ENCODE results near the gene ABI3BP. TPM values are rescaled to one million over a fixed set of nuclear protein-coding genes. Genes with fewer than 3 reads are reported as not detected.

ABI3BP gene
- total RNA-seq, 2 donors from 2014 or later: 46.8 to 185 TPM

GRCh38 chr3:100746092-100746491 lies 247.1 kb downstream of the ABI3BP start:
- Histone ChIP-seq H3K36me3 (peaks cover 9% of the 10 kb centered on the region), H3K9me3 (no peaks in the 10 kb centered on the region), H3K27me3 (replicated peaks; ENCODE audit: insufficient read depth) (no peaks in the 10 kb centered on the region), H3K27ac (peak overlapping the region in 1 of 2 donors; percentile 66), H3K4me1 (ENCODE audit: control insufficient read depth in 1 of 2, low read depth in 2 of 2) (peaks cover 13 to 16% of the 10 kb centered on the region in 2 donors), H3K4me3 (no peak overlapping the region)
- TF ChIP-seq, protein P1, sequence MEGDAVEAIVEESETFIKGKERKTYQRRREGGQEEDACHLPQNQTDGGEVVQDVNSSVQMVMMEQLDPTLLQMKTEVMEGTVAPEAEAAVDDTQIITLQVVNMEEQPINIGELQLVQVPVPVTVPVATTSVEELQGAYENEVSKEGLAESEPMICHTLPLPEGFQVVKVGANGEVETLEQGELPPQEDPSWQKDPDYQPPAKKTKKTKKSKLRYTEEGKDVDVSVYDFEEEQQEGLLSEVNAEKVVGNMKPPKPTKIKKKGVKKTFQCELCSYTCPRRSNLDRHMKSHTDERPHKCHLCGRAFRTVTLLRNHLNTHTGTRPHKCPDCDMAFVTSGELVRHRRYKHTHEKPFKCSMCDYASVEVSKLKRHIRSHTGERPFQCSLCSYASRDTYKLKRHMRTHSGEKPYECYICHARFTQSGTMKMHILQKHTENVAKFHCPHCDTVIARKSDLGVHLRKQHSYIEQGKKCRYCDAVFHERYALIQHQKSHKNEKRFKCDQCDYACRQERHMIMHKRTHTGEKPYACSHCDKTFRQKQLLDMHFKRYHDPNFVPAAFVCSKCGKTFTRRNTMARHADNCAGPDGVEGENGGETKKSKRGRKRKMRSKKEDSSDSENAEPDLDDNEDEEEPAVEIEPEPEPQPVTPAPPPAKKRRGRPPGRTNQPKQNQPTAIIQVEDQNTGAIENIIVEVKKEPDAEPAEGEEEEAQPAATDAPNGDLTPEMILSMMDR (IDR thresholded peaks at IDR 0.05): no peak
- DNase-seq (ENCODE audit: low spot score): no peak
- ATAC-seq (ENCODE audit: insufficient number of reproducible peaks, low FRiP score, low read depth): no peak

GRCh38 chr3:100745617-100746016 lies 247.6 kb downstream of the ABI3BP start:
- DNase-seq (ENCODE audit: low spot score): no peak
- Histone ChIP-seq H3K4me3 (no peak overlapping the region), H3K4me1 (ENCODE audit: control insufficient read depth in 1 of 2, low read depth in 2 of 2) (peaks cover 13 to 16% of the 10 kb centered on the region in 2 donors), H3K9me3 (no peaks in the 10 kb centered on the region), H3K27me3 (replicated peaks; ENCODE audit: insufficient read depth) (no peaks in the 10 kb centered on the region), H3K27ac (peak overlapping the region; percentile 35 to 66), H3K36me3 (peaks cover 9% of the 10 kb centered on the region)
- no peak for ATAC-seq (ENCODE audit: insufficient number of reproducible peaks, low FRiP score, low read depth)
- TF ChIP-seq, protein P1 (IDR thresholded peaks at IDR 0.05): no peak

- Histone ChIP-seq H3K4me1 (ENCODE audit: control insufficient read depth in 1 of 2, low read depth in 2 of 2) (peaks cover 13 to 16% of the 10 kb centered on the region in 2 donors), H3K27me3 (replicated peaks; ENCODE audit: insufficient read depth) (no peaks in the 10 kb centered on the region), H3K27ac (no peak overlapping the region), H3K36me3 (peaks cover 12% of the 10 kb centered on the region), H3K4me3 (no peak overlapping the region), H3K9me3 (no peaks in the 10 kb centered on the region)
- no peak for ATAC-seq (ENCODE audit: insufficient number of reproducible peaks, low FRiP score, low read depth)
- TF ChIP-seq, protein P1 (IDR thresholded peaks at IDR 0.05): no peak
- DNase-seq (ENCODE audit: low spot score): no peak
Measured at GRCh38 chr3:100744671-100745070, 248.6 kb downstream of the ABI3BP start.

DNA sequence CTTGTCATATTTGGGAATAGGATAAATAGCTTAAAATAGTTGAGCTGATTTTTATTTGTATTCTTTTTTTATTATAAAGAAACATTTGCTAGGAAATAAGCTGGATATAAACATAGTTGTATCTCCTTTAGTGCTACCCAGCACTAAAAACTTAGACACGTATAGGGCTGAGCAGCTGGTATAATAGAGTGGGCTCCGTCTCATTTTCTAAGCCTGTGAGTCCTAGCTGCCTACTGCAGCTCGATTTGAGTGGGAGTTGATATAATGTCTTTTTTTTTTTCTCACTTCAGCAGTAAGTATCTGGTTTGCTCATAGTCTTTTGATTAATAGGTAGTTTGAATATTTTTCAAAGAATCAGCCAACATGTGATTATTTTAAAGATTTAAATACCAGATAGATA lies 249.7 kb downstream of the ABI3BP start:
- no peak overlapping the region for H3K4me3 ChIP-seq
- H3K4me1 ChIP-seq (ENCODE audit: control insufficient read depth in 1 of 2, low read depth in 2 of 2): peaks cover 13 to 16% of the 10 kb centered on the region in 2 donors
- no peaks in the 10 kb centered on the region for H3K27me3 ChIP-seq (replicated peaks; ENCODE audit: insufficient read depth)
- peaks cover 14% of the 10 kb centered on the region for H3K36me3 ChIP-seq
- no peaks in the 10 kb centered on the region for H3K9me3 ChIP-seq
- ATAC-seq (ENCODE audit: insufficient number of reproducible peaks, low FRiP score, low read depth) (no peak), DNase-seq (ENCODE audit: low spot score) (no peak)
- no peak overlapping the region for H3K27ac ChIP-seq
- TF ChIP-seq, protein P1 (IDR thresholded peaks at IDR 0.05): no peak

- H3K9me3 ChIP-seq: no peaks in the 10 kb centered on the region
- no peak for DNase-seq (ENCODE audit: low spot score)
- no peaks in the 10 kb centered on the region for H3K27me3 ChIP-seq (replicated peaks; ENCODE audit: insufficient read depth)
- peaks cover under 1 to 1% of the 10 kb centered on the region in 2 donors for H3K4me1 ChIP-seq (ENCODE audit: control insufficient read depth in 1 of 2, low read depth in 2 of 2)
- no peak overlapping the region for H3K27ac ChIP-seq
- peaks cover 30% of the 10 kb centered on the region for H3K36me3 ChIP-seq
- TF ChIP-seq, protein P1 (IDR thresholded peaks at IDR 0.05): no peak
- ATAC-seq (ENCODE audit: insufficient number of reproducible peaks, low FRiP score, low read depth): no peak
- H3K4me3 ChIP-seq: no peak overlapping the region
Measured at GRCh38 chr3:100740207-100740606, 253.0 kb downstream of the ABI3BP start.
